GM18520 (cell line): ENCODE measurements around the gene FZD8.

Experiments used
- ATAC-seq: cut with Tn5 transposase; IDR thresholded peaks from one replicate; pipeline ENCODE4 v1.9.1; 2021; ENCODE audit not compliant: unreplicated experiment

Gene FZD8

DNA sequence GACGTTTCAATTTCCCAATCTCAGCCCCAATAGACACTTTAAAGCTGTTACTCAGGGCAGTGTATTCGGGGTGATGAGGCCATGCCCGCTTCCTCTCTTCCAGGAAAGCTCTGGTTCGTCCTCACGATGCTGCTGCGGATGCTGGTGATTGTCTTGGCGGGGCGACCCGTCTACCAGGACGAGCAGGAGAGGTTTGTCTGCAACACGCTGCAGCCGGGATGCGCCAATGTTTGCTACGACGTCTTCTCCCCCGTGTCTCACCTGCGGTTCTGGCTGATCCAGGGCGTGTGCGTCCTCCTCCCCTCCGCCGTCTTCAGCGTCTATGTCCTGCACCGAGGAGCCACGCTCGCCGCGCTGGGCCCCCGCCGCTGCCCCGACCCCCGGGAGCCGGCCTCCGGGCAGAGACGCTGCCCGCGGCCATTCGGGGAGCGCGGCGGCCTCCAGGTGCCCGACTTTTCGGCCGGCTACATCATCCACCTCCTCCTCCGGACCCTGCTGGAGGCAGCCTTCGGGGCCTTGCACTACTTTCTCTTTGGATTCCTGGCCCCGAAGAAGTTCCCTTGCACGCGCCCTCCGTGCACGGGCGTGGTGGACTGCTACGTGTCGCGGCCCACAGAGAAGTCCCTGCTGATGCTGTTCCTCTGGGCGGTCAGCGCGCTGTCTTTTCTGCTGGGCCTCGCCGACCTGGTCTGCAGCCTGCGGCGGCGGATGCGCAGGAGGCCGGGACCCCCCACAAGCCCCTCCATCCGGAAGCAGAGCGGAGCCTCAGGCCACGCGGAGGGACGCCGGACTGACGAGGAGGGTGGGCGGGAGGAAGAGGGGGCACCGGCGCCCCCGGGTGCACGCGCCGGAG, 34.4 kb downstream of the FZD8 start:
- no peak for ATAC-seq

DNA sequence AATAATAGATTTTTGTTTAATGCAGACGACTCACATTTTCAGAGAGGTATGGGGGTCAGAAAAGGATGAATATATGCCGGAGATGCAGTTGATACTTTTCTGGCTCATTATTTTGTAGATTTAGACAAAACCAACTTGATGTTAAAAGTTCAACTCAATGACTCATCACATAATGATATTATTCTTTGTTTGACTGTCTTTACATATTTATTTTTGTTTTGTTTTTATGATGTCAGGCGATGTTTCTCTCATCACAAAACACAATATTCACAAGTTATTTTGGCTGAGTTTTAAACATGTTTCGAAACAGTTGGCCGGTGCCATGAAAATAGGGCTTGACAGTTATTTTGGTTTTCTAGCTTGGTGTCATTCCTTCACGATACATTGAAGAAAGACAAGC, 35.7 kb downstream of the FZD8 start:
- ATAC-seq, result no peak

DNA sequence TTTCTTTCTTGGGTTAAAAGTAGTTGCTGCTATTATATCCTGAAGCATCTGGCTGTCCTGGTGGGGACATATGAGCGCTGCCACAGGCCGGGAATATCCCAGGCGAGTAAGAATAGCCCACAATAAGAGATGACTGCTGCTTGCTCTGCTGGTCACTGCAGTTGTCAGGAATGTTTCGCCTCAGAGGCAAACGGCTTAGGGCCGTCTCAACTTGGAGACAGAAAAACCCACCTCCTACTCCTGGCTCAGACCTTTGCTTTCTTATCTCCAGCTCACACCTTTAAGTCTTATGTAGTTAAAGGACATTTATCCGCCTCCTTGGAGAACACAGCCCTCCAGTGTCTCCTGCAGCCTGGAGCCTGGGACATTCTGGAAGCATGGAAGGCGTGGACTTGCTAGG, 36.9 kb downstream of the FZD8 start, which contains the start of gene GJD4:
TSS of gene GJD4 (plus strand) at position 151 of the 400 bp plus-strand sequence. CDS start at position 378, 227 bp downstream.
- ATAC-seq, result no peak

DNA sequence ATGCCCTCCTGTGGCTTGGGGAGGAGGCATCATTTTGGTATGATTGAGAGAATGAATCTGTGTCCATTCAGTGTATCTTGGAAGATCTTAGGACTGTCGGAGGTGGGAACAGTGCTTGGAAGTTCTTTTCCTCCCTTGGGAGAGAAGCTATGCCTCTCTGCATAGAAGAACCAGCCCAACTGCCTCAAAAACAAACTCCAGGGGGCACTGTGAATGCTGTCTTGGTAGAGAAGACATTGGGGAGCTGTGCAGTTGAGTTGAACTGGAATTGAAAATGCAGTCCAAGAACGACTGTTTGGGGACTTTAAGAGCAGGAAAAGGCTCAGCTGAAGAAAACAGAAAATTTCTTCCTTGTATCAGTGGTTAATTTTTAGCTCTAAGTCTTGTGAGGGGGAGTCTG, 41.9 kb downstream of the FZD8 start:
- no peak for ATAC-seq

DNA sequence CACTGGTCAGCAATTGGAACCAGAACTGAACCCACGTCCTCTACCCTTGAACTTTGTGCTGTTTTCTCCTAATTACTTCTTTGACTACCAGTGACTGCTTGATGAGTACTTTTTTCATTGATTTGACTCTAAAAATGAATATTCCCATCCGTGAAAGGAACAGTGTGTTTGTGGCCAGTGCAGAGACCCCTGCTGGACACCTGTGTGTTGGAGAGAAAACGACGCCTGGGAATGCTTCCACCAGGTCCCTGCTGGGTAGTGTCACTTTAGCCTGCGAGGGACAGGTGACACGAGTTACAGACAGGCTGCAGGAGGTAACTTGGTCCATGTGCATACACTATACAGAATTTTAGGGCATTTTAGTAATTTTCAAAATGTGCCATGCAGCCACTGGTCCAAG, 43.7 kb downstream of the FZD8 start:
- ATAC-seq, result no peak

DNA sequence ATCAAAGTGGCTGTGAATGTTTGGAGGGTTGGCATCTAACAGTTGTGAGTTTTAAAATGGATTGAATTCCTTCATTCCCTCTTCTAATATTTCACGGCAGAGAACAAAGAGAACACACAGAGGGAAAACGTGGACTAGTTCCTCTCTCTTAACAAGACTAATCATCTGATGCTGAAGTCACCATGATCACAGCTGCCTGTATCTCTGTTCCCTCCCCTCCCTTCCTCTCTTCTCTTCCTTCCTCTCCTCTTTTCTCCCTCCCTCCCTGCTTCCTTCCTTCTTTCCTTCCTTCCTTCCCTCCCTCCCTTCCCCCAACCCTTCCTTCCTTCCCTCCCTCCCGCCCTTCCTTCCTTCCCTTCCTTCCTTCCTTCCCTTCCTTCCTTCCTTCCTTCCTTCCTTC, 47.0 kb downstream of the FZD8 start:
- ATAC-seq, result no peak

DNA sequence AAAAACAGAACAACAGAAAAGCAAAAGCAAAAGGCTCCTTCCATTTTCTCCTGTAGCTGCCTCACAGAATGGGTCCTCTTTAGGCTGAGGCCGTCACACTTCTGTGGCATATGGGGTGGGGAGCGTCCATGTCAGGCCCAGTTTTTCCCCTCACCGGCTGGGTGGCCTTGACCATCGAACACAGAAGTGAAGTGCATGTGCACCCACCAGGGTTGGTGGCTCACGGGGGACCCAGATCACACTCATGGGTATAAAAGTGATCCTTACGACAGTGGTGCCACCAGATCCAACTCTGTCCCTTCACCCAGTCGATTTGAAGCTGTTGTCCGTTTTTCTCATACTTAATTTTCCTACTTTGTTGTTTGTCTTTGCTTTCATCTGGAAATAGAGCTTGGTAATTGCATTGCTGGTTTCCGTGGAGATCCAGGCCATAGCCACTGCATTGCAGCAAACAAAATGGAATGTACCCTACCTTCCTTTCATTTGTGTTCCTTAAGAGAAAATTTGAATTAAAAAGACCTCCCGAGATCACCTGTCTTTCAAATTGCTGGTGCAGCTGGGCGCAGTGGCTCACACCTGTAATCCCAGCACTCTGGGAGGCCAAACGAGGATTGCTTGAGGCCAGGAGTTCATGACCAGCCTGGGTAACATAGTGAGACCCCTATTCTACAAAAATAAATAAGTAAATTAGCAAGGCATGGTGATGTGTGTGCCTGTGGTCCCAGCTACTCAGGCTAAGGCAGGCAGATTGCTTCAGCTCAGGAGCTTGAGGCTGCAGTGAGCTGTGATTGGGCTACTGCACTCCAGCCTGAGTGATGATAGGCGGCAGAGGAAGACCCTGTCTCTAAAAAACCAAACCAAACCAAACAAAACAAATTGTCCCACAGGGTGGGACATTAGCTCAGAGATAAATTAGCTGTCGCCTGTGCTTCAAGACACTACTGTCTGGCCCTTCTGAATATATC, 47.7 kb downstream of the FZD8 start:
- no peak for ATAC-seq

DNA sequence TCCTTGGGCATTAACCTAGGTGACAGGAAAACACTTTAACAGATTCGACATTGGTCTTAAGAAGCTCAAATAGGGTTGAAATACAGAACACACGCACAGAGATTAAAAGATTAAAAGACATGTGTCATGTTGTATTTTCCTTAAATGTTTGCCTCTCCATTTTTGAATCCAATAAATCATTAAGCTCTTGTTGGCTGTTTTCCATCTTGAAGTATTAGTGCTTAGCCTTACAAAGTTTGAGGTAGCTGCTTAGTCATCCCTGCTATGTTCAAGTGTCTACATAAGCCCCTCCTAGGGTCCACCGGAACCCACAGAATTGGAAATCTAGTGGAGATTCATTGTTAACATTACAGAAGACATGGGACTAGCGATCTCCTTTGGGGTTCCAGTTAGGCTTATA, 49.7 kb downstream of the FZD8 start:
- no peak for ATAC-seq

DNA sequence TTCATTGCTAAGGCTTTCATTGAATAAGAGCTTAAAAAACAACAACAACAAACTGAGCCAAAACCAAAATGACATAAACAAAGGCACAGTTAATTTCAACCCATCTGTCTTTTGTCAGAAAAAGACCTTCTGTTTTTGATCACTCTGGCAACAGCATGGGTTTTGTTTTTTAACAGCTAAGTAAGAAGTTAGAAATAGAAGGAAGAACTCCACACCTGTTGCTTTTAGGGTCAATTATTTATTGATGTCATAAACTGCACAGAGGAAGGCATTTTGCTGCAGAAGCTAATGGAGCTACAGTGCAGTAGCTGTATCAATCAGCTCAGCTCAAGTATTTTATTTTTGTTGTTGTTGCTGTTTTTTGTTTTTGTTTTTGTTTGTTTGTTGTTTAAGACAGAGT, 53.3 kb downstream of the FZD8 start:
- ATAC-seq, result no peak
